Neuronal stem cell (in vitro differentiated cells): Measurements from ENCODE around the gene SLC22A23.

ENCODE experiments used
- DNase-seq: peaks from one replicate; pipeline ENCODE4 v3.0.0-alpha.2; 2013; ENCODE audit warnings: low spot score
- H2AFZ ChIP-seq: one replicate; pipeline ENCODE4 v1.6.1; 2013; ENCODE audit warnings: mild to moderate bottlenecking, low read length, inconsistent platforms
- H2AK5ac ChIP-seq: 2 replicates; pipeline ENCODE4 v1.6.1; 2013; ENCODE audit warnings: low read depth, mild to moderate bottlenecking, inconsistent platforms, low read length, moderate library complexity, mixed read lengths
- H2BK120ac ChIP-seq: 2 replicates; pipeline ENCODE4 v1.6.1; 2013; ENCODE audit warnings: low read depth, mild to moderate bottlenecking, inconsistent platforms, low read length, moderate library complexity, mixed read lengths
- H2BK12ac ChIP-seq: one replicate; pipeline ENCODE4 v1.6.1; 2013; ENCODE audit warnings: low read length, inconsistent platforms
- H2BK15ac ChIP-seq: 2 replicates; pipeline ENCODE4 v1.6.1; 2013; ENCODE audit warnings: mild to moderate bottlenecking, low read length, inconsistent platforms, mixed read lengths
- H2BK5ac ChIP-seq: one replicate; pipeline ENCODE4 v1.6.1; 2013; ENCODE audit warnings: inconsistent platforms, mild to moderate bottlenecking, low read length, moderate library complexity
- H3K14ac ChIP-seq: one replicate; pipeline ENCODE4 v1.6.1; 2013; ENCODE audit warnings: low read length, inconsistent platforms
- H3K18ac ChIP-seq: 2 replicates; pipeline ENCODE4 v1.6.1; 2013; ENCODE audit warnings: low read length, inconsistent platforms
- H3K23ac ChIP-seq: 2 replicates; pipeline ENCODE4 v1.6.1; 2013; ENCODE audit warnings: low read depth, mild to moderate bottlenecking, mixed read lengths, low read length, inconsistent platforms; ENCODE audit not compliant: poor library complexity
- H3K27ac ChIP-seq: replicated peaks from 3 replicates; pipeline ENCODE4 v1.5.1; 2013; ENCODE audit warnings: low read length, inconsistent platforms
- H3K27me3 ChIP-seq, 3 experiments: 2 replicates each; pipeline ENCODE4 v1.6.1; 2013; ENCODE audit warnings: low read length in 3 of 3, mild to moderate bottlenecking in 2 of 3, inconsistent platforms in 1 of 3, low read depth in 1 of 3, mixed read lengths in 1 of 3, moderate library complexity in 1 of 3; ENCODE audit not compliant: control insufficient read depth in 3 of 3, insufficient read depth in 3 of 3
- H3K36me3 ChIP-seq, 2 donors: replicated peaks in 1 of 2; 2 replicates each; pipeline ENCODE4 v1.6.1; 2013; ENCODE audit warnings: low read length in 2 of 2; ENCODE audit not compliant: control insufficient read depth in 2 of 2, insufficient read depth in 2 of 2
- H3K4ac ChIP-seq: 2 replicates; pipeline ENCODE4 v1.6.1; 2013; ENCODE audit warnings: inconsistent platforms, mild to moderate bottlenecking, low read length, moderate library complexity
- H3K4me1 ChIP-seq, 2 donors: 1 replicate in 1 of 2; 2 replicates in 1 of 2; pipeline ENCODE4 v1.6.1; 2013; ENCODE audit warnings: low read length in 2 of 2, low read depth in 1 of 2; ENCODE audit not compliant: control insufficient read depth in 2 of 2, insufficient read depth in 1 of 2
- H3K4me2 ChIP-seq: one replicate; pipeline ENCODE4 v1.6.1; 2013; ENCODE audit warnings: mild to moderate bottlenecking, low read length, inconsistent platforms; ENCODE audit not compliant: insufficient read depth, poor library complexity, severe bottlenecking
- H3K4me3 ChIP-seq, 2 donors: 2 replicates each; pipeline ENCODE4 v1.5.1; 2013; ENCODE audit warnings: low read length in 2 of 2, mild to moderate bottlenecking in 2 of 2, inconsistent platforms in 1 of 2, moderate library complexity in 1 of 2
- H3K79me1 ChIP-seq: one replicate; pipeline ENCODE4 v1.6.1; 2013; ENCODE audit warnings: low read depth, mild to moderate bottlenecking, inconsistent platforms, low read length, moderate library complexity
- H3K9ac ChIP-seq: one replicate; pipeline ENCODE4 v1.6.1; 2013; ENCODE audit warnings: mild to moderate bottlenecking, low read depth, low read length, inconsistent platforms; ENCODE audit not compliant: poor library complexity
- H3K9me3 ChIP-seq, 2 donors: replicated peaks in 1 of 2; 2 replicates each; pipeline versions ENCODE3 to v1.6.1; 2013; ENCODE audit warnings: low read length in 2 of 2, mild to moderate bottlenecking in 2 of 2, inconsistent platforms in 1 of 2, low read depth in 1 of 2, mixed read lengths in 1 of 2, moderate library complexity in 1 of 2; ENCODE audit not compliant: control insufficient read depth in 2 of 2, insufficient read depth in 1 of 2
- H4K8ac ChIP-seq: one replicate; pipeline ENCODE4 v1.6.1; 2013; ENCODE audit warnings: low read depth, mild to moderate bottlenecking, inconsistent platforms, low read length, moderate library complexity
- H4K91ac ChIP-seq: one replicate; pipeline ENCODE4 v1.6.1; 2013; ENCODE audit warnings: low read length, low read depth, mild to moderate bottlenecking, inconsistent platforms; ENCODE audit not compliant: poor library complexity
- WGBS, 2 donors: extraction: QIAGEN DNeasy Blood & Tissue Kit; methylation state at CpG; one replicate each; pipeline ENCODE4 v1.1.7; 2013; ENCODE audit warnings: missing lambda C conversion rate in 2 of 2, mixed read lengths in 1 of 2; ENCODE audit not compliant: insufficient read length in 2 of 2, insufficient replicate concordance in 1 of 2; ENCODE audit errors: extremely low coverage in 2 of 2; 5-methylcytosine and 5-hydroxymethylcytosine counted together

The SLC22A23 gene

GRCh38 chr6:3261518-3261820, 195.4 kb downstream of the SLC22A23 start:
- H3K4me3 ChIP-seq = no peak overlapping the region
- no peak overlapping the region for H3K4ac ChIP-seq
- no peak overlapping the region for H2BK120ac ChIP-seq
- no peak overlapping the region for H3K27ac ChIP-seq
- no peak overlapping the region for H3K4me2 ChIP-seq
- no peak overlapping the region for H2AFZ ChIP-seq
- no peak overlapping the region for H3K9ac ChIP-seq
- no peak overlapping the region for H2BK12ac ChIP-seq
- H3K14ac ChIP-seq = no peak overlapping the region
- H3K79me1 ChIP-seq = peaks cover 18% of the 10 kb centered on the region
- peaks cover 16 to 58% of the 10 kb centered on the region in 2 donors for H3K36me3 ChIP-seq
- H4K91ac ChIP-seq = no peak overlapping the region
- WGBS, 2 donors = no CpG with 5 or more reads among the region's 6 CpGs
- no peak overlapping the region for H2AK5ac ChIP-seq
- no peaks in the 10 kb centered on the region for H3K9me3 ChIP-seq
- no peak overlapping the region for H2BK5ac ChIP-seq
- peaks cover 0 to 3% (median 0%) of the 10 kb centered on the region in 3 experiments for H3K27me3 ChIP-seq
- H4K8ac ChIP-seq = no peak overlapping the region
- no peak overlapping the region for H2BK15ac ChIP-seq
- H3K23ac ChIP-seq = no peak overlapping the region
- no peak overlapping the region for H3K18ac ChIP-seq
- H3K4me1 ChIP-seq = peaks cover 0 to 10% of the 10 kb centered on the region in 2 donors
- DNase-seq = no peak

- WGBS, 2 donors = no CpG with 5 or more reads among the region's 17 CpGs
- H3K23ac ChIP-seq = no peak overlapping the region
- H2BK12ac ChIP-seq = no peak overlapping the region
These were observed 195.9 kb downstream of the SLC22A23 start for GRCh38 chr6:3260772-3261517.

GRCh38 chr6:3260296-3260695, 196.6 kb downstream of the SLC22A23 start:
- no peak overlapping the region for H2AK5ac ChIP-seq
- no peak overlapping the region for H3K4me2 ChIP-seq
- H3K14ac ChIP-seq = no peak overlapping the region
- peaks cover 0 to 3% (median 0%) of the 10 kb centered on the region in 3 experiments for H3K27me3 ChIP-seq
- peaks cover 10 to 47% of the 10 kb centered on the region in 2 donors for H3K36me3 ChIP-seq
- H3K4me1 ChIP-seq = peaks cover 0 to 10% of the 10 kb centered on the region in 2 donors
- no peak overlapping the region for H3K4me3 ChIP-seq
- H2BK15ac ChIP-seq = no peak overlapping the region
- H2BK12ac ChIP-seq = no peak overlapping the region
- no peak overlapping the region for H3K9ac ChIP-seq
- no CpG with 5 or more reads among the region's 14 CpGs for WGBS, 2 donors
- H2BK5ac ChIP-seq = no peak overlapping the region
- no peak overlapping the region for H3K18ac ChIP-seq
- H3K23ac ChIP-seq = no peak overlapping the region
- no peak overlapping the region for H3K27ac ChIP-seq
- H2AFZ ChIP-seq = no peak overlapping the region
- DNase-seq = no peak
- H3K79me1 ChIP-seq = peaks cover 15% of the 10 kb centered on the region
- H4K8ac ChIP-seq = no peak overlapping the region
- no peak overlapping the region for H4K91ac ChIP-seq
- H2BK120ac ChIP-seq = no peak overlapping the region
- no peak overlapping the region for H3K4ac ChIP-seq
- H3K9me3 ChIP-seq = no peaks in the 10 kb centered on the region

More at GRCh38 chr6:3260772-3261517, 195.9 kb downstream of the SLC22A23 start:
- Histone ChIP-seq H3K4me1 (peaks cover 0 to 10% of the 10 kb centered on the region in 2 donors), H2AK5ac (no peak overlapping the region), H3K79me1 (peaks cover 15% of the 10 kb centered on the region), H3K9me3 (no peaks in the 10 kb centered on the region), H2BK120ac (no peak overlapping the region), H2BK5ac (no peak overlapping the region), H3K27ac (no peak overlapping the region), H3K4ac (no peak overlapping the region), H3K4me3 (no peak overlapping the region), H3K4me2 (no peak overlapping the region), H2BK15ac (no peak overlapping the region), H3K14ac (no peak overlapping the region), H3K9ac (no peak overlapping the region), H4K8ac (no peak overlapping the region), H3K36me3 (peaks cover 12 to 53% of the 10 kb centered on the region in 2 donors), H3K18ac (no peak overlapping the region), H2AFZ (no peak overlapping the region), H4K91ac (no peak overlapping the region), H3K27me3 (peaks cover 0 to 3% (median 0%) of the 10 kb centered on the region in 3 experiments)
- no peak for DNase-seq

GRCh38 chr6:3259491-3259958, 197.3 kb downstream of the SLC22A23 start:
- Histone ChIP-seq H2BK120ac (peak overlapping the region; percentile 69), H2BK12ac (no peak overlapping the region), H2AFZ (peak overlapping the region; percentile 95), H3K4ac (no peak overlapping the region), H2BK15ac (no peak overlapping the region), H3K79me1 (peaks cover 15% of the 10 kb centered on the region), H3K4me2 (peak overlapping the region; percentile 90), H3K27me3 (peaks cover 0 to 3% (median 0%) of the 10 kb centered on the region in 3 experiments), H3K36me3 (peaks cover 10 to 39% of the 10 kb centered on the region in 2 donors), H3K9me3 (no peaks in the 10 kb centered on the region), H4K91ac (no peak overlapping the region), H3K18ac (peak overlapping the region; percentile 86), H3K23ac (peak overlapping the region; percentile 9), H3K14ac (no peak overlapping the region), H3K4me3 (peak overlapping the region; percentile 94 to 100), H3K9ac (peak overlapping the region; percentile 97), H3K27ac (no peak overlapping the region), H4K8ac (no peak overlapping the region), H2AK5ac (peak overlapping the region; percentile 62), H3K4me1 (peaks cover 0 to 10% of the 10 kb centered on the region in 2 donors), H2BK5ac (no peak overlapping the region)
- WGBS, 2 donors = no CpG with 5 or more reads among the region's 21 CpGs
- no peak for DNase-seq
